SK-N-SH (cell line): Measurements from ENCODE around the gene ZNF518A. TPM values are rescaled to one million over a fixed set of nuclear protein-coding genes. Genes with fewer than 3 reads are reported as not detected.

Experiments
- CTCF ChIA-PET: fragments of 300-600, 350-600 bp; formaldehyde crosslinking; extraction: SDS; loops from one replicate; lab custom pipeline; 2021; lab: Yijun Ruan, JAX
- POLR2A ChIA-PET: fragments of 350-600 bp; sonication (Branson Sonifier 250); formaldehyde crosslinking; extraction: SDS; loops from one replicate; lab custom pipeline; 2020; ENCODE audit warnings: antibody characterized with exemption, inconsistent platforms; lab: Yijun Ruan, JAX
- DNase-seq: peaks from one replicate; pipeline ENCODE4 v3.0.0; 2012
- H2AFZ ChIP-seq: fragments of 200-600 bp; sonication (generic); 2 replicates; pipeline ENCODE4 v1.8.1; 2016; ENCODE audit warnings: antibody characterized with exemption, mild to moderate bottlenecking, low read depth
- H3F3A ChIP-seq: fragments of 200-600 bp; sonication (generic); replicated peaks from 2 replicates; pipeline ENCODE3; 2016; ENCODE audit warnings: antibody characterized with exemption, mild to moderate bottlenecking; ENCODE audit not compliant: insufficient read depth
- H3K27ac ChIP-seq, 2 experiments: fragments of 200-500 bp in 1 of 2; fragments of 200-600 bp in 1 of 2; sonication (Bioruptor generic) in 1 of 2; sonication (generic), shearing (Covaris generic) in 1 of 2; 2 replicates each; pipeline versions ENCODE4 v1.5.1 to v1.6.1; 2014 to 2016; ENCODE audit warnings: low read depth in 2 of 2, inconsistent platforms in 1 of 2, low read length in 1 of 2, mild to moderate bottlenecking in 1 of 2, mixed read lengths in 1 of 2
- H3K27me3 ChIP-seq: fragments of 200-600 bp; sonication (generic), shearing (Covaris generic); 2 replicates; pipeline ENCODE4 v1.6.1; 2016; ENCODE audit warnings: mixed run types; ENCODE audit not compliant: insufficient read depth
- H3K36me3 ChIP-seq, 2 experiments: fragments of 200-500 bp in 1 of 2; fragments of 200-600 bp in 1 of 2; sonication (Bioruptor generic) in 1 of 2; sonication (generic) in 1 of 2; replicated peaks in 1 of 2; 2 replicates each; pipeline versions ENCODE3 to v1.5.1; 2014 to 2016; ENCODE audit warnings: low read length in 1 of 2, mild to moderate bottlenecking in 1 of 2; ENCODE audit not compliant: insufficient read depth in 2 of 2, control insufficient read depth in 1 of 2
- H3K4me1 ChIP-seq, 2 experiments: fragments of 200-500 bp in 1 of 2; fragments of 200-600 bp in 1 of 2; sonication (Bioruptor generic) in 1 of 2; sonication (generic), shearing (Covaris generic) in 1 of 2; 2 replicates each; pipeline versions ENCODE4 v1.5.1 to v1.6.1; 2014 to 2016; ENCODE audit warnings: low read depth in 1 of 2, low read length in 1 of 2, mixed run types in 1 of 2; ENCODE audit not compliant: insufficient read depth in 2 of 2, control insufficient read depth in 1 of 2
- H3K4me2 ChIP-seq: fragments of 200-600 bp; sonication (generic), shearing (Covaris generic); 2 replicates; pipeline ENCODE4 v1.6.1; 2017; ENCODE audit warnings: mixed run types
- H3K4me3 ChIP-seq, 2 experiments: fragments of 200-500 bp in 1 of 2; fragments of 200-600 bp in 1 of 2; sonication (Bioruptor generic) in 1 of 2; sonication (generic), shearing (Covaris generic) in 1 of 2; 2 replicates each; pipeline versions ENCODE4 v1.5.1 to v1.8.1; 2014 to 2016; ENCODE audit warnings: low read depth in 2 of 2, inconsistent platforms in 1 of 2, low read length in 1 of 2, mild to moderate bottlenecking in 1 of 2, mixed read lengths in 1 of 2, moderate library complexity in 1 of 2
- H3K79me2 ChIP-seq: fragments of 200-600 bp; sonication (generic); 2 replicates; pipeline ENCODE4 v1.8.1; 2017; ENCODE audit warnings: mild to moderate bottlenecking; ENCODE audit not compliant: insufficient read depth
- H3K9ac ChIP-seq: fragments of 200-600 bp; sonication (generic); 2 replicates; pipeline ENCODE4 v1.6.1; 2017; ENCODE audit warnings: mixed run types
- H3K9me2 ChIP-seq: fragments of 200-600 bp; sonication (generic); 2 replicates; pipeline ENCODE4 v1.6.1; 2017; ENCODE audit warnings: mixed run types
- H3K9me3 ChIP-seq: fragments of 200-600 bp; sonication (generic); 2 replicates; pipeline ENCODE4 v1.6.1; 2017; ENCODE audit warnings: mixed run types, mild to moderate bottlenecking, moderate library complexity
- H4K20me1 ChIP-seq: fragments of 200-600 bp; sonication (generic); 2 replicates; pipeline ENCODE4 v1.6.1; 2017; ENCODE audit warnings: mild to moderate bottlenecking, mixed run types; ENCODE audit not compliant: insufficient read depth
- ELF1 ChIP-seq: IDR thresholded peaks from 2 replicates; pipeline ENCODE4 v1.4.0; 2012
- FOXJ3 ChIP-seq: sonication (generic); formaldehyde crosslinking; IDR thresholded peaks from 2 replicates; pipeline ENCODE4 v1.5.1; 2020; ENCODE audit warnings: mild to moderate bottlenecking, missing genetic modification reagents
- FOXM1 ChIP-seq: IDR thresholded peaks from 2 replicates; pipeline ENCODE4 v1.4.0; 2012; ENCODE audit warnings: low read depth, mild to moderate bottlenecking
- GABPA ChIP-seq: IDR thresholded peaks from 2 replicates; pipeline ENCODE4 v1.4.0; 2012; ENCODE audit warnings: low read depth, mild to moderate bottlenecking
- GATA2 ChIP-seq: sonication (generic); formaldehyde crosslinking; IDR thresholded peaks from 2 replicates; pipeline ENCODE4 v1.5.0; 2020; ENCODE audit warnings: mild to moderate bottlenecking, missing genetic modification reagents
- JUND ChIP-seq: IDR thresholded peaks from 2 replicates; pipeline ENCODE4 v1.4.0; 2012
- NFIC ChIP-seq: IDR thresholded peaks from 2 replicates; pipeline ENCODE4 v1.4.0; 2012; ENCODE audit warnings: borderline replicate concordance
- NRF1 ChIP-seq: IDR thresholded peaks from 2 replicates; pipeline ENCODE4 v1.6.1; 2012; ENCODE audit warnings: low read depth, mild to moderate bottlenecking, low read length
- RAD21 ChIP-seq: IDR thresholded peaks from 2 replicates; pipeline ENCODE4 v1.6.1; 2012; ENCODE audit warnings: mild to moderate bottlenecking, low read length
- RCOR1 ChIP-seq: fragments of 150-350 bp; IDR thresholded peaks from 2 replicates; pipeline ENCODE4 v1.6.1; 2017; ENCODE audit warnings: antibody characterized with exemption, low read length
- RFX5 ChIP-seq: IDR thresholded peaks from 2 replicates; pipeline ENCODE4 v1.6.1; 2012; ENCODE audit warnings: mild to moderate bottlenecking, improper control_type of control experiment, low read length
- RXRA ChIP-seq: IDR thresholded peaks from 2 replicates; pipeline ENCODE4 v1.4.0; 2012; ENCODE audit warnings: low read depth, mild to moderate bottlenecking, borderline replicate concordance
- TCF12 ChIP-seq: IDR thresholded peaks from 2 replicates; pipeline ENCODE4 v1.4.0; 2012
- TEAD4 ChIP-seq: IDR thresholded peaks from 2 replicates; pipeline ENCODE4 v1.4.0; 2012; ENCODE audit warnings: mild to moderate bottlenecking, borderline replicate concordance; ENCODE audit not compliant: insufficient read depth
- WGBS: methylation state at CpG from one replicate; pipeline ENCODE4 v1.1.6; 2017; ENCODE audit warnings: low lambda C conversion rate; 5-methylcytosine and 5-hydroxymethylcytosine counted together
- polyA plus RNA-seq, 3 experiments: library from polyadenylated mRNA; depleted of rRNA; stranded (reverse); fragments of >200 nt; gene quantifications; 2 replicates each; pipeline ENCODE4 v1.2.3, GENCODE V29; 2012
- TF ChIP-seq, protein P1 (sequence below): fragments of 150-350 bp; IDR thresholded peaks from 2 replicates; pipeline ENCODE4 v1.6.1; 2016; ENCODE audit warnings: mild to moderate bottlenecking, low read depth, low read length
- TF ChIP-seq, protein P2 (sequence below): fragments of 200-600 bp; sonication (generic); IDR thresholded peaks from 2 replicates; pipeline ENCODE4 v1.6.1; 2017; ENCODE audit warnings: antibody characterized with exemption, mild to moderate bottlenecking, moderate library complexity
- TF ChIP-seq, protein P3 (sequence below): IDR thresholded peaks from 2 replicates; pipeline ENCODE4 v1.4.0; 2012; ENCODE audit warnings: low read depth, borderline replicate concordance

Gene ZNF518A
- polyA plus RNA-seq, 1 of the 3 experiments (the other 2 are of a cell fraction) = 1.7 TPM

DNA sequence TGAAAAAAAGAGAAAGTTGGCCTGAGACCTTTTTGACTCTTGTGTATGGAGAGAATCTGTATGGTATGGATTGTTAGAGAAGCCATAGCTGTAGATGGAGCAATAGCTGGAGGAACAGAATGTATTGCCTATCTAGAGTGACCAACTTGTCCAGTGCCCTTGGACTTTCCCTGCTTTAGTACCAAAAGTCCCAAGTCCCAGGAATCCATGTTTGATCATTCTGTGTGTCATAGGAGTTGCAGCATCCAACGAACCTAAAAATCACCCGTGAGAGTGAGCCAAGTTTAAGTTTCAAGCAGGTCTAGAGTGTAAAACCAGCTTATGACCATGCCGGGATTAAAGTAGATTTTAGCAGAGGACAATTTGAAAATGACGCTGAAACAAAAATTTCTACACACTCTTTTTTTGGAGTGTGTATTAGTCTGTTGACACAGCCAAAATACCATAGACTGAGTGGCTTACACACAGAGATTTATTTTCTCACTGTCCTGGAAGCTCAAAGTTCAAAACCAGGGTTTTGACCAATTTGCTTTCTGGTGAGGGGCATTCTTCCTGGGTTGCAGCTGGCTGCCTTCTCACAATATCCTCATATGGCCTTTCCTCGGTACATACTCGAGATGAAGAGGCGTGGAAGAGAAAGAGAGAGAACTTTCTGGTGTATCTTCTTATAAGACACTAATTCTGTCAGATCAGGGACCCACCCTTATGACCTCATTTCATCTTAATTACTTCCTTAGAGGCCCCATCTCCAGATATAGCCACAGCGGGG, 36.9 kb upstream of the ZNF518A start:
- CTCF ChIA-PET = no interaction called here
- TF ChIP-seq NRF1 = no peak
- TF ChIP-seq GABPA = no peak
- no peak for TF ChIP-seq ELF1
- no peak for TF ChIP-seq TCF12
- TF ChIP-seq JUND = no peak
- no peak for TF ChIP-seq RCOR1
- TF ChIP-seq FOXJ3 (CRISPR knock-in tag) = no peak
- TF ChIP-seq TEAD4 = no peak
- TF ChIP-seq NFIC = no peak
- TF ChIP-seq GATA2 (CRISPR knock-in tag) = no peak
- TF ChIP-seq RFX5 = no peak
- TF ChIP-seq, protein P1, sequence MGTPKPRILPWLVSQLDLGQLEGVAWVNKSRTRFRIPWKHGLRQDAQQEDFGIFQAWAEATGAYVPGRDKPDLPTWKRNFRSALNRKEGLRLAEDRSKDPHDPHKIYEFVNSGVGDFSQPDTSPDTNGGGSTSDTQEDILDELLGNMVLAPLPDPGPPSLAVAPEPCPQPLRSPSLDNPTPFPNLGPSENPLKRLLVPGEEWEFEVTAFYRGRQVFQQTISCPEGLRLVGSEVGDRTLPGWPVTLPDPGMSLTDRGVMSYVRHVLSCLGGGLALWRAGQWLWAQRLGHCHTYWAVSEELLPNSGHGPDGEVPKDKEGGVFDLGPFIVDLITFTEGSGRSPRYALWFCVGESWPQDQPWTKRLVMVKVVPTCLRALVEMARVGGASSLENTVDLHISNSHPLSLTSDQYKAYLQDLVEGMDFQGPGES = no peak
- no peak for TF ChIP-seq FOXM1
- TF ChIP-seq RAD21 = no peak
- TF ChIP-seq, protein P2, sequence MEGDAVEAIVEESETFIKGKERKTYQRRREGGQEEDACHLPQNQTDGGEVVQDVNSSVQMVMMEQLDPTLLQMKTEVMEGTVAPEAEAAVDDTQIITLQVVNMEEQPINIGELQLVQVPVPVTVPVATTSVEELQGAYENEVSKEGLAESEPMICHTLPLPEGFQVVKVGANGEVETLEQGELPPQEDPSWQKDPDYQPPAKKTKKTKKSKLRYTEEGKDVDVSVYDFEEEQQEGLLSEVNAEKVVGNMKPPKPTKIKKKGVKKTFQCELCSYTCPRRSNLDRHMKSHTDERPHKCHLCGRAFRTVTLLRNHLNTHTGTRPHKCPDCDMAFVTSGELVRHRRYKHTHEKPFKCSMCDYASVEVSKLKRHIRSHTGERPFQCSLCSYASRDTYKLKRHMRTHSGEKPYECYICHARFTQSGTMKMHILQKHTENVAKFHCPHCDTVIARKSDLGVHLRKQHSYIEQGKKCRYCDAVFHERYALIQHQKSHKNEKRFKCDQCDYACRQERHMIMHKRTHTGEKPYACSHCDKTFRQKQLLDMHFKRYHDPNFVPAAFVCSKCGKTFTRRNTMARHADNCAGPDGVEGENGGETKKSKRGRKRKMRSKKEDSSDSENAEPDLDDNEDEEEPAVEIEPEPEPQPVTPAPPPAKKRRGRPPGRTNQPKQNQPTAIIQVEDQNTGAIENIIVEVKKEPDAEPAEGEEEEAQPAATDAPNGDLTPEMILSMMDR = no peak
- no peak for TF ChIP-seq RXRA
- TF ChIP-seq, protein P3, sequence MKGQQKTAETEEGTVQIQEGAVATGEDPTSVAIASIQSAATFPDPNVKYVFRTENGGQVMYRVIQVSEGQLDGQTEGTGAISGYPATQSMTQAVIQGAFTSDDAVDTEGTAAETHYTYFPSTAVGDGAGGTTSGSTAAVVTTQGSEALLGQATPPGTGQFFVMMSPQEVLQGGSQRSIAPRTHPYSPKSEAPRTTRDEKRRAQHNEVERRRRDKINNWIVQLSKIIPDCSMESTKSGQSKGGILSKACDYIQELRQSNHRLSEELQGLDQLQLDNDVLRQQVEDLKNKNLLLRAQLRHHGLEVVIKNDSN = no peak
- TF ChIP-seq, all 33 proteins: peak for 0
- no peaks in the 10 kb centered on the region for H3F3A ChIP-seq
- no peaks in the 10 kb centered on the region for H3K9me2 ChIP-seq
- H3K79me2 ChIP-seq = no peaks in the 10 kb centered on the region
- WGBS = 20% methylated on average over 8 of the region's 8 CpGs
- peaks cover 0 to 4% of the 10 kb centered on the region in 2 experiments; a peak in 2 of 4 replicates for H3K4me1 ChIP-seq
- H3K4me3 ChIP-seq = no peak overlapping the region
- no peak overlapping the region for H3K4me2 ChIP-seq
- H3K9me3 ChIP-seq = no peaks in the 10 kb centered on the region
- no peaks in the 10 kb centered on the region for H4K20me1 ChIP-seq
- POLR2A ChIA-PET = interaction anchor here (1.2 kb wide), 1 partner anchor 37 kb away, joined by 3 read pairs; the partner anchor contains the start of gene ZNF518A
- no peak overlapping the region for H3K27ac ChIP-seq
- no peaks in the 10 kb centered on the region for H3K36me3 ChIP-seq
- no peak for DNase-seq
- H2AFZ ChIP-seq = no peak overlapping the region
- no peak overlapping the region for H3K9ac ChIP-seq
- H3K27me3 ChIP-seq = peaks cover 4% of the 10 kb centered on the region; the same call in 1 of the 2 replicates
